Choroid plexus epithelial cell (primary cell): ENCODE results near the gene TNS1.

ENCODE experiments used
- DNase-seq: peaks from one replicate; pipeline ENCODE4 v3.0.0-alpha.2; 2010; ENCODE audit warnings: low read depth
- H3K4me3 ChIP-seq: 2 replicates; pipeline ENCODE4 v1.5.1; 2011; ENCODE audit warnings: low read depth, mild to moderate bottlenecking, control low read depth, low read length, moderate library complexity
- CTCF ChIP-seq: conservative IDR thresholded peaks from 2 replicates; pipeline ENCODE4 v1.5.1; 2011; ENCODE audit warnings: low read depth, mild to moderate bottlenecking, control low read depth, inconsistent platforms, low read length, moderate library complexity

TNS1 gene

GRCh38 chr2:218029366-218030360, 26.9 kb upstream of the TNS1 start:
- H3K4me3 ChIP-seq = no peak overlapping the region
- no peak for DNase-seq
- TF ChIP-seq CTCF = no peak

- no peak for DNase-seq
- H3K4me3 ChIP-seq = no peak overlapping the region
- TF ChIP-seq CTCF = no peak
Measured at GRCh38 chr2:218028562-218029348, 26.0 kb upstream of the TNS1 start.

GRCh38 chr2:218028189-218028495, 25.3 kb upstream of the TNS1 start:
- H3K4me3 ChIP-seq = no peak overlapping the region
- DNase-seq = no peak
- no peak for TF ChIP-seq CTCF

GRCh38 chr2:218027426-218028188, 24.8 kb upstream of the TNS1 start:
- no peak overlapping the region for H3K4me3 ChIP-seq
- no peak for DNase-seq
- no peak for TF ChIP-seq CTCF

GRCh38 chr2:218026676-218027425, 24.1 kb upstream of the TNS1 start:
- DNase-seq = no peak
- no peak overlapping the region for H3K4me3 ChIP-seq

More at GRCh38 chr2:218026676-218027425, 24.1 kb upstream of the TNS1 start:
- no peak for TF ChIP-seq CTCF
